Chondrocyte (in vitro differentiated cells): ENCODE data around the gene MCF2L2. TPM values are rescaled to one million over a fixed set of nuclear protein-coding genes. Genes with fewer than 3 reads are reported as not detected.

Experiments
- DNase-seq: peaks from one replicate; pipeline ENCODE4 v3.0.0; 2021; ENCODE audit warnings: mixed read lengths, low spot score
- H3K27ac Mint-ChIP-seq: one replicate; pipeline ENCODE4 v1.8.0; 2021; ENCODE audit warnings: mild to moderate bottlenecking, moderate library complexity, mixed read lengths; ENCODE audit not compliant: unreplicated experiment
- H3K27me3 Mint-ChIP-seq: 2 replicates; pipeline ENCODE4 v1.8.0; 2021; ENCODE audit warnings: low read depth, mixed read lengths
- H3K36me3 Mint-ChIP-seq: 2 replicates; pipeline ENCODE4 v1.8.0; 2021; ENCODE audit warnings: low read depth, mixed read lengths
- H3K4me1 Mint-ChIP-seq: 2 replicates; pipeline ENCODE4 v1.8.0; 2021; ENCODE audit warnings: low read depth, mild to moderate bottlenecking, mixed read lengths
- H3K4me3 Mint-ChIP-seq: one replicate; pipeline ENCODE4 v1.8.0; 2021; ENCODE audit warnings: mild to moderate bottlenecking, moderate library complexity, mixed read lengths; ENCODE audit not compliant: unreplicated experiment
- H3K9me3 Mint-ChIP-seq: 2 replicates; pipeline ENCODE4 v1.8.0; 2021; ENCODE audit warnings: low read depth, mixed read lengths
- total RNA-seq: library from RNA; stranded (reverse); gene quantifications from 3 replicates; pipeline ENCODE4 v1.2.1, GENCODE V29; 2021
- TF ChIP-seq, protein P1 (sequence below): fragments of 200-600 bp; sonication (generic); IDR thresholded peaks from 2 replicates; pipeline ENCODE4 v1.5.0; 2021; ENCODE audit warnings: antibody characterized with exemption, mild to moderate bottlenecking, moderate library complexity

Gene MCF2L2
- total RNA-seq, 1 donor from 2014 or later: 2.6 TPM

DNA sequence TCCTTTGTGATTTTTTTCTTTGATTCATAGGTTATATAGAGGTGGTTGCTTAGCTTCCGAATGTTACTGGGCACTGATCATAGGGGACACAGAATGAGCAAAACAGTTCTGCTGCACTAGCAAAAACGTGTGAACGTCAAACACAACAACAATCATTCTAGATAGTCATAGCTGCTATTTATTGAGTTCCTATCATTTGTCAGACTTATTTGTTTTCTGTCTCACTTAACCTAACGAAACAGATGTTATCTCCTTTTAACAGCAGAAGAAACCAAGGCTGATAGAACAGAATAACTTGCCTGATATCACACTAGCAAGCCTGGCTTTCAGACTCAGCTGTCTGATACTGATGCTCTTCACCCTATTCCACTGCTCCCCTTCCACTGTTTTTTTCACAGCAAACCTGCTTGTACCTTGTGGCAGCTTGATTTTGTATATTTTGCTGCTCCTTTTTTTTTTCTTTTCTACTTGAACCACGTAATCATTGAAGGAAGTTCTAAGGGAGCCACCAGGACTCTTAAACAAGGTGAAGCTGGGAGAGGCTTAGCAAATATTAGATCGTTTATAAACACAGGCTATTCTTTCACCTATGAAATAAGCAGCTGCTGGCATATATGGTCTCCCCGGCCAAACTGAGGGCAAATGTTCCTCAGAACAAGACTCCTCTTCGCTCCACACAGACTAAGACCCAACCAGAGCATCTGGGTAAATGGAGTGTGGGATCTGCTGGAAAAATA, 78.8 kb downstream of the MCF2L2 start:
- no peak overlapping the region for H3K27ac Mint-ChIP-seq
- H3K9me3 Mint-ChIP-seq: peaks cover 19% of the 10 kb centered on the region
- H3K36me3 Mint-ChIP-seq: peaks cover 9% of the 10 kb centered on the region
- no peak overlapping the region for H3K4me3 Mint-ChIP-seq
- H3K4me1 Mint-ChIP-seq: no peaks in the 10 kb centered on the region
- TF ChIP-seq, protein P1, sequence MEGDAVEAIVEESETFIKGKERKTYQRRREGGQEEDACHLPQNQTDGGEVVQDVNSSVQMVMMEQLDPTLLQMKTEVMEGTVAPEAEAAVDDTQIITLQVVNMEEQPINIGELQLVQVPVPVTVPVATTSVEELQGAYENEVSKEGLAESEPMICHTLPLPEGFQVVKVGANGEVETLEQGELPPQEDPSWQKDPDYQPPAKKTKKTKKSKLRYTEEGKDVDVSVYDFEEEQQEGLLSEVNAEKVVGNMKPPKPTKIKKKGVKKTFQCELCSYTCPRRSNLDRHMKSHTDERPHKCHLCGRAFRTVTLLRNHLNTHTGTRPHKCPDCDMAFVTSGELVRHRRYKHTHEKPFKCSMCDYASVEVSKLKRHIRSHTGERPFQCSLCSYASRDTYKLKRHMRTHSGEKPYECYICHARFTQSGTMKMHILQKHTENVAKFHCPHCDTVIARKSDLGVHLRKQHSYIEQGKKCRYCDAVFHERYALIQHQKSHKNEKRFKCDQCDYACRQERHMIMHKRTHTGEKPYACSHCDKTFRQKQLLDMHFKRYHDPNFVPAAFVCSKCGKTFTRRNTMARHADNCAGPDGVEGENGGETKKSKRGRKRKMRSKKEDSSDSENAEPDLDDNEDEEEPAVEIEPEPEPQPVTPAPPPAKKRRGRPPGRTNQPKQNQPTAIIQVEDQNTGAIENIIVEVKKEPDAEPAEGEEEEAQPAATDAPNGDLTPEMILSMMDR: no peak
- H3K27me3 Mint-ChIP-seq: peaks cover 2% of the 10 kb centered on the region
- no peak for DNase-seq

DNA sequence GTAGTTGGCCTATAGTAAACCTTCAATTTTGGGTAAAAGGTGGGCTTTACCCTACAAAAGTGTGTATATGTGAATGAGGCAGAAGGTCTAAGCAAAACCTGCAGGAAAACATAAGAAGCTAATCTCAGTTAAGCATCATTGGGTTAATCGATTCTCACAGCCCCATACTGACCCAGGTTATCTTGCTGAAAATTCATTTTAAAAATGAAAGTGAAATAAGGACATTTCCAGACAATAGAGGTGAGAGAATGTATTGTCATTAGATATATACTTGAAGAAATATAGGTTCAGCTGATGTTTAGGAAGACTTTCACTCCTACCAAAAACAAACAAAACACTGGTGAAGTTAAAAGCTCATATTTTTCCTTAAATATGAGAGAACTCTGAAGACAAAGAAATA, 85.6 kb downstream of the MCF2L2 start:
- no peaks in the 10 kb centered on the region for H3K4me1 Mint-ChIP-seq
- TF ChIP-seq, protein P1: no peak
- H3K36me3 Mint-ChIP-seq: peaks cover 9% of the 10 kb centered on the region
- peaks cover 22% of the 10 kb centered on the region for H3K9me3 Mint-ChIP-seq
- H3K27me3 Mint-ChIP-seq: no peaks in the 10 kb centered on the region
- H3K27ac Mint-ChIP-seq: no peak overlapping the region
- H3K4me3 Mint-ChIP-seq: no peak overlapping the region
- no peak for DNase-seq

DNA sequence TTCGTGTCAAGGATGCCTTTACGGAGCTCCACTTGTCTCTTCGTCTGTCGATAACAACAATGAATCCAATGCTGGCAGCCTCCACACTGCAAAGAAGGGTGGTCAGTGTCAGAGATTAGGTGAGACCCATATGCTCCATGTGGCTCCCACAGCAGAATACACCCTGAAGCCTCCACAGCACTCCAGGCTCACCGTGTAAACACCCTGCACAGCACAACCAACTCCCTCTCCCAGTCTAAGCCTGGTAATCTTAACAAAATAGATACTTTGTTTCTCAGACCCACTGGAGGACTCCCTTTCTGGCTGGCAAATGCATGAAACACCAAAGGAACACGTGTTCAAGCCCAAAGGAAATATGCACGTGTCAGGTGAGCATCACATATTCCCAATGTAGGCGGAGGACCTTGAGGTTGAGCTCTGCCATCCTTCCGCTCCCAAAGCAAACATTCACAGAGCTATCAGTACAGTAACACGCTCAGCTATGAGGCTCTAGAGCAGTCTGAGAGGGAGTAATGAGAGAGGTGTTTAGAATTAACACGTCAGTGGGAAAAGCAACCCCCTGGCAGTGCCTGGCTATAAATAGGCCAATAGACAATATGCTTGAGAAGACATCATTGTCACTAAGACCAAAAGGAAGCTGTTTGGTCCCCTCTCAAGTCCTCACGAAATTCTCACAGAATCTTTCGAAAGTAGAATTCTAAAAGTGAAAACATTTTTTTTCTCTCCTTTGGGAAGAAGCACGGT, 86.7 kb downstream of the MCF2L2 start:
- no peak for DNase-seq
- no peaks in the 10 kb centered on the region for H3K4me1 Mint-ChIP-seq
- peaks cover 9% of the 10 kb centered on the region for H3K36me3 Mint-ChIP-seq
- H3K9me3 Mint-ChIP-seq: peaks cover 19% of the 10 kb centered on the region
- H3K4me3 Mint-ChIP-seq: no peak overlapping the region
- TF ChIP-seq, protein P1: no peak
- H3K27ac Mint-ChIP-seq: no peak overlapping the region
- no peaks in the 10 kb centered on the region for H3K27me3 Mint-ChIP-seq

DNA sequence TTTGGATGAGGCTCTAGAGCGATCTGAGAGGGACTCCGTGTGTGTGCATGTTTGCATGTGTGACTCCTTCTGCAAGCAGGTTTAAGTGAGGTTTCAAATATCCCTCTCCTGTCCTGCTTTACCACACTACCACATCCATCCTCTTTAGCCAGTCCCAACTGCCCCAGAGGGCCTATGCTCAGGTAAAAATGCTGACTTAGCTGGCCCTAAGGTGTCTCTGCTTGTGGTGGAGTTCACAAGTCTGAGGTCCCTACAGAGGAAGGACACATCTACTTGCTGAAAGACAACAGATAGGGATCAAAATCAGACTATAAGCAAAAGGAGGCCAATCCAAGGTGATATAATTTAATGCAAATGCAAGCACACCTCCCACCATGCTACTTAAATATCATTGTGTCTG, 88.2 kb downstream of the MCF2L2 start:
- no peak overlapping the region for H3K27ac Mint-ChIP-seq
- no peaks in the 10 kb centered on the region for H3K27me3 Mint-ChIP-seq
- H3K4me1 Mint-ChIP-seq: no peaks in the 10 kb centered on the region
- TF ChIP-seq, protein P1: no peak
- H3K4me3 Mint-ChIP-seq: no peak overlapping the region
- DNase-seq: no peak
- peaks cover 9% of the 10 kb centered on the region for H3K9me3 Mint-ChIP-seq
- H3K36me3 Mint-ChIP-seq: peaks cover 4% of the 10 kb centered on the region

DNA sequence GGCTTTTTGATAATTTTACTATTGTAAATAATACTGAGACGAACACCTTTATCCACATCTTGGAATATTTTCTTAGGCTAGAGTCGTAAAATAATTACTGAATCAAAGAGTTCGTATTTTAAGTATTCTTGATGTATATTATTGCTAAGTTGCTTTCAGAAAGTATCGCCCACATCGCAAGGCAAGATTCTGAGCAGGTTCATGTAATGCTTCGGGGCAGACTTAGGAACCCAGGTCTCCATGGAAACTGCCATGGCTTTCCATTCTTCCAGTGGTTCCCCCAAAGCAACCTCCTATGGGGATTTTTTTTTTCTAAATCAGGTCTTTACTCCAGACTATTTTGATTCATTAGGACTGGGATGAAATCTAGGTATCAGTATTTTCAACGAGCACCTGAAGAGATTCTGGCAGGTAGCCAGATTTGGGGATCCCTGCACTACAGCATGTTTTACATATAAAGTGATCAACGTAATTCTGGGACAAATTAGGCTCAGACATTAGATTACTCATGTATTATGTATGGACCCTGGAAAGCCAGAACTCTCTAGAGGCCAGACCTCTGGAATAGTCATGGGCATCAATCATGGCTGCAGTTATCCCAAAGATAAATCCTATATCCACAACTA, 88.8 kb downstream of the MCF2L2 start:
- H3K4me3 Mint-ChIP-seq: no peak overlapping the region
- H3K27ac Mint-ChIP-seq: no peak overlapping the region
- H3K4me1 Mint-ChIP-seq: no peaks in the 10 kb centered on the region
- no peak for DNase-seq
- TF ChIP-seq, protein P1: no peak
- H3K9me3 Mint-ChIP-seq: peaks cover 2% of the 10 kb centered on the region
- no peaks in the 10 kb centered on the region for H3K36me3 Mint-ChIP-seq
- H3K27me3 Mint-ChIP-seq: no peaks in the 10 kb centered on the region
